ENCODE measurements around the gene MAMDC2. TPM values are rescaled to one million over a fixed set of nuclear protein-coding genes. Genes with fewer than 3 reads are reported as not detected.
"Not testable (repeated sequence)": the region's sequence is repeated elsewhere in the genome, so short reads cannot be mapped to it uniquely, and the experiment has no call there.

MAMDC2 gene
- total RNA-seq, 1 donor from 2014 or later, result 0.21 TPM

DNA sequence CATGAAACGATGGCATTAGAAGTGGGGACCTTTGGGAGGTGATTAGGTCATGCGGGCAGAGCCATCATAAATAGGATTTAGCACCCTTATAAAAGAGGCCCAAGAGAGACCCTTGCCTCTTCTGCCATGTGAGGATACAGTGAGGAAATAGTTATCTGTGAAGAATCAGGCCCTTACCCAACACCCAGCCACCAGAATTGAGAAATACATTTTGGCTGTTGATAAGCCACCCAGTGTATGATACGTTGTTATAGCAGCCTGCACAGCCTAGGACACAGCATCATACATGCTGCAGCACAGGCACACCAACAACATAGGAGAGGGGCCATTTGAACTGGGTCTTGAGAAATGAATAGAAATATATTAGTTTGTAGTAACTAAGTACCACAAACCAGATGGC, 8.0 kb upstream of the MAMDC2 start:
- Mint-ChIP-seq H3K4me1 (no peaks in the 10 kb centered on the region), H3K27ac (ENCODE audit: unreplicated experiment) (no peak overlapping the region), H3K4me3 (no peak overlapping the region), H3K9me3 (peaks cover 9% of the 10 kb centered on the region), H3K36me3 (ENCODE audit: low read depth) (peaks cover 5% of the 10 kb centered on the region), H3K27me3 (ENCODE audit: low read depth) (peaks cover 5% of the 10 kb centered on the region)
- no peak for DNase-seq (ENCODE audit: low read depth, low spot score)
- TF ChIP-seq, protein P1, sequence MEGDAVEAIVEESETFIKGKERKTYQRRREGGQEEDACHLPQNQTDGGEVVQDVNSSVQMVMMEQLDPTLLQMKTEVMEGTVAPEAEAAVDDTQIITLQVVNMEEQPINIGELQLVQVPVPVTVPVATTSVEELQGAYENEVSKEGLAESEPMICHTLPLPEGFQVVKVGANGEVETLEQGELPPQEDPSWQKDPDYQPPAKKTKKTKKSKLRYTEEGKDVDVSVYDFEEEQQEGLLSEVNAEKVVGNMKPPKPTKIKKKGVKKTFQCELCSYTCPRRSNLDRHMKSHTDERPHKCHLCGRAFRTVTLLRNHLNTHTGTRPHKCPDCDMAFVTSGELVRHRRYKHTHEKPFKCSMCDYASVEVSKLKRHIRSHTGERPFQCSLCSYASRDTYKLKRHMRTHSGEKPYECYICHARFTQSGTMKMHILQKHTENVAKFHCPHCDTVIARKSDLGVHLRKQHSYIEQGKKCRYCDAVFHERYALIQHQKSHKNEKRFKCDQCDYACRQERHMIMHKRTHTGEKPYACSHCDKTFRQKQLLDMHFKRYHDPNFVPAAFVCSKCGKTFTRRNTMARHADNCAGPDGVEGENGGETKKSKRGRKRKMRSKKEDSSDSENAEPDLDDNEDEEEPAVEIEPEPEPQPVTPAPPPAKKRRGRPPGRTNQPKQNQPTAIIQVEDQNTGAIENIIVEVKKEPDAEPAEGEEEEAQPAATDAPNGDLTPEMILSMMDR (conservative IDR thresholded peaks at IDR 0.05), result no peak

DNA sequence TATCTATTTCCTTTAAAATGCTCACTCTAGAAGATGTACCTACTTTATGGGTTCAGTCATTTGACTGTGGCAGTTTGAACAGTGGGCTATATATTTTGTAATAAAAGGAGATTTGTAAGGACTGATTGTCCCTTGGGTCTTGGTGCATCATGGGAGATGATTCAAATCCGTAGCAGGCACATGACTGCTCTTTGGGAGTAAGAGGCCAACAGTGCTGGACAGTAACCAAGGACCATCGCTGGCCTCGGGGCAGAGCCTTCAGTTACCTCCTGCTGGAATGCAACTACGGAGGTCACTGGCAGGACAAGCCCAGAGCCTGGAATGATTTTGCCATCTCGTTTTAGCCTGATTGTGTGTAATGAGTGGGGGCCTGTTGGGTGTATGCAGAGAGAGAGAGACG, 7.0 kb upstream of the MAMDC2 start:
- Mint-ChIP-seq H3K4me3 (no peak overlapping the region), H3K27ac (ENCODE audit: unreplicated experiment) (no peak overlapping the region), H3K27me3 (ENCODE audit: low read depth) (peaks cover 8% of the 10 kb centered on the region), H3K4me1 (no peaks in the 10 kb centered on the region), H3K9me3 (peaks cover 9% of the 10 kb centered on the region), H3K36me3 (ENCODE audit: low read depth) (peaks cover 5% of the 10 kb centered on the region)
- DNase-seq (ENCODE audit: low read depth, low spot score), result no peak
- TF ChIP-seq, protein P1 (conservative IDR thresholded peaks at IDR 0.05), result no peak

DNA sequence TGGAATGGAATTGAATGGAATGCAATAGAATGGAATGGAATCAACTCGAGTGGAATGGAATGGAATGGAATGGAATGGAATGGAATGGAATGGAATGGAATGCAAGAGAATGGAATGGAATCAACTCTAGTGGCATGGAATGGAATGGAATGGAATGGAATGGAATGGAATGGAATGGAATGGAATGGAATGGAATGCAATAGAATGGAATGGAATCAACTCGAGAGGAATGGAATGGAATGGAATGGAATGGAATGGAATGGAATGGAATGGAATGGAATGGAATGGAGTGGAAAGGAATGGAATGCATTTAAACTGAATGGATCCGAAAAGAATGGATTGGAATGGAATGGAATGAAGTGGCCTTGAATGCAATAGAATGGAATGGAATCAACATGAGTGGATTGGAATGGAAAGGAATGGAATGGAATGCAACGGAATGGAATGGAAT, 5.5 kb upstream of the MAMDC2 start:
- not testable (repeated sequence) for H3K4me3 Mint-ChIP-seq; H3K4me1 Mint-ChIP-seq; H3K36me3 Mint-ChIP-seq (ENCODE audit: low read depth); H3K27ac Mint-ChIP-seq (ENCODE audit: unreplicated experiment); H3K9me3 Mint-ChIP-seq; DNase-seq (ENCODE audit: low read depth, low spot score)
- peaks cover 24% of the 10 kb centered on the region for H3K27me3 Mint-ChIP-seq (ENCODE audit: low read depth)

DNA sequence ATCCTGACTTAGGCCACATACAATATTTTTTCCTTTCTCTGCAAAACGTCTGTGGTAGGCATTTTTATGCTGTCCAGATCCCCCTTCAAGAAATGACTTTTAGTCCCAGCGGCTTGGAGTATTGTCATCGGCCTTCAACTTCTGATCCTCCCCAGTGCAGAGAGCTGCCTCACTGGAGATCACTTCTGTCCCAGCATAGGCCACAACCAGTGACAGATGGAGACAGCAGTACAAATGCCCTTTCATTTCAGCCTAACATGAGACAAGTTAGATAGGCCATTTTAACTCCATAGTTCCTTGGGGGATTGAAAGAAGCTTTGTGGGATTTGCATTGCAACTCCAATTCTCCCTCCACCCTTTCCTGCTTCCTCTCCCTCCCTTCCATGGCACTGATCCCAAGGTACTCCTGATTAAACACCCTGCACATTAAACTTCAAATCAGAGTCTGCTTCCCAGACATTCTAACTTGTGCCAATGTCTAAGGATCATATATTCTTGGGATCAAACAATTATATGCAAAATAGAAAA, 3.2 kb upstream of the MAMDC2 start:
- peaks cover 5% of the 10 kb centered on the region for H3K36me3 Mint-ChIP-seq (ENCODE audit: low read depth)

DNA sequence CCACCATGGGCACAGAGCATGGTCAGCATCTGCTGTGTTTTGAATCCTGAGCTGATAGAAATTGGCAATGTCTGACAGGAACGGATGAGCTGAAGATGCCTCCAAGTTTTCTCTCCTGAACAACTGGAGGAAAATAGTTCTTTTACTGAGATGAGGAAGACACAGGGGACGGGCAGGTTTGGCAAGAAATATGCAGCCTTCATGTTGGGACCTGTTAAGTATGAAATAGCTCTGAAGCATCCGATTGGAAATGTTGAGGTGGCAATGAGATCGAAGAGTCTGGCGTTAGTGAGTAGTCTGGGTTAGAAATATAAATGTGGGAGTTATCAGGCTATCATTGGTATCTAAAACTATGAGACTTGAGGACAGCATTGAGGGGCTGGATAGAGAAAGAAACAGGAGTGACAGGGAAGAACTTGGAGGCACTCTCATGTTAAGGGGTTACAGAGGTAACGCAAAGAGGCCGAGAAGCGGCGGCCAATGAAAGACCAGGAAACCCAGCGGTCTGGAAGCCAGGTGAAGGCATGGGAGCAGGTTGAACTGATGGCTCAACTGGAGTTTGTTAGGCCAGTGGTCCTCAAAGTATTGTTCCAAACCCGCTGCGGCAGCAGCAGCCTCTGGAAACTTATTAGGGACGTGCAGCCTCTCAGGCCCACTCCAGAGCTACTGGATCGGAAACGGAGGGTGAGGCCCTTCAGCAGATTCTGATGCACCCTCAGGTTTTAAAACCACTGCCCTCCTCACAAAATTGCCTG, 1.0 kb upstream of the MAMDC2 start:
- peaks cover 5% of the 10 kb centered on the region for H3K36me3 Mint-ChIP-seq (ENCODE audit: low read depth)
- H3K4me1 Mint-ChIP-seq, result peaks cover 26% of the 10 kb centered on the region
- peaks cover 7% of the 10 kb centered on the region for H3K9me3 Mint-ChIP-seq
- TF ChIP-seq, protein P1 (conservative IDR thresholded peaks at IDR 0.05), result no peak
- H3K4me3 Mint-ChIP-seq, result peak overlapping the region; percentile 13
- no peak overlapping the region for H3K27ac Mint-ChIP-seq (ENCODE audit: unreplicated experiment)
- DNase-seq (ENCODE audit: low read depth, low spot score), result no peak
- peaks cover 60% of the 10 kb centered on the region for H3K27me3 Mint-ChIP-seq (ENCODE audit: low read depth)

More for the DNA sequence above, 3.2 kb upstream of the MAMDC2 start:
- Mint-ChIP-seq H3K9me3 (peaks cover 9% of the 10 kb centered on the region), H3K27me3 (ENCODE audit: low read depth) (peaks cover 44% of the 10 kb centered on the region), H3K4me1 (peaks cover 25% of the 10 kb centered on the region), H3K27ac (ENCODE audit: unreplicated experiment) (no peak overlapping the region), H3K4me3 (no peak overlapping the region)
- DNase-seq (ENCODE audit: low read depth, low spot score), result no peak
- TF ChIP-seq, protein P1 (conservative IDR thresholded peaks at IDR 0.05), result no peak

DNA sequence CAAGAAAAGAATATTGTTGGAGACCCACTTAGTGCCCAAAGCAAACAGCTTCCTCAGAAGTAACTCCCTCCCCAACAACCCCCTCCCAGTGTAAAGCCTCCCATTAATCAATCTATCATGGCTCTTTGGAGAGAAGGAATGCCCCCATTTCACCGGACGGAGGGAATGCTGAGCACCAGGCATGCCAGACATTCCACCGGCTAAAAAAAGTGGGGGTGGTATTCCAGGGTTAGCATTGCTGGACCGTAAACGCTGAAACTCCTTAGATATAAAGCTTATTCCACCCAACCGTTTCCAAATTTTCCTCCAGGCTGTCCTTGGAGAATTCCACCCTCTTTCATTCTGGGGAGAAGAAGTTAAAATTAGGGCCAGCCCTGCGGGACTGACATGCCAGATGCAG, 363 bp upstream of the MAMDC2 start:
- H3K4me1 Mint-ChIP-seq, result peaks cover 26% of the 10 kb centered on the region
- H3K27ac Mint-ChIP-seq (ENCODE audit: unreplicated experiment), result no peak overlapping the region
- H3K4me3 Mint-ChIP-seq, result peak overlapping the region; percentile 76
- TF ChIP-seq, protein P1 (conservative IDR thresholded peaks at IDR 0.05), result no peak
- H3K36me3 Mint-ChIP-seq (ENCODE audit: low read depth), result peaks cover 1% of the 10 kb centered on the region
- H3K27me3 Mint-ChIP-seq (ENCODE audit: low read depth), result peaks cover 60% of the 10 kb centered on the region
- H3K9me3 Mint-ChIP-seq, result peaks cover 2% of the 10 kb centered on the region
- no peak for DNase-seq (ENCODE audit: low read depth, low spot score)

Data from neural crest cell (in vitro differentiated cells).